ENCODE results near the gene ARHGEF1. TPM values are rescaled to one million over a fixed set of nuclear protein-coding genes. Genes with fewer than 3 reads are reported as not detected.

ARHGEF1 gene, protein sequence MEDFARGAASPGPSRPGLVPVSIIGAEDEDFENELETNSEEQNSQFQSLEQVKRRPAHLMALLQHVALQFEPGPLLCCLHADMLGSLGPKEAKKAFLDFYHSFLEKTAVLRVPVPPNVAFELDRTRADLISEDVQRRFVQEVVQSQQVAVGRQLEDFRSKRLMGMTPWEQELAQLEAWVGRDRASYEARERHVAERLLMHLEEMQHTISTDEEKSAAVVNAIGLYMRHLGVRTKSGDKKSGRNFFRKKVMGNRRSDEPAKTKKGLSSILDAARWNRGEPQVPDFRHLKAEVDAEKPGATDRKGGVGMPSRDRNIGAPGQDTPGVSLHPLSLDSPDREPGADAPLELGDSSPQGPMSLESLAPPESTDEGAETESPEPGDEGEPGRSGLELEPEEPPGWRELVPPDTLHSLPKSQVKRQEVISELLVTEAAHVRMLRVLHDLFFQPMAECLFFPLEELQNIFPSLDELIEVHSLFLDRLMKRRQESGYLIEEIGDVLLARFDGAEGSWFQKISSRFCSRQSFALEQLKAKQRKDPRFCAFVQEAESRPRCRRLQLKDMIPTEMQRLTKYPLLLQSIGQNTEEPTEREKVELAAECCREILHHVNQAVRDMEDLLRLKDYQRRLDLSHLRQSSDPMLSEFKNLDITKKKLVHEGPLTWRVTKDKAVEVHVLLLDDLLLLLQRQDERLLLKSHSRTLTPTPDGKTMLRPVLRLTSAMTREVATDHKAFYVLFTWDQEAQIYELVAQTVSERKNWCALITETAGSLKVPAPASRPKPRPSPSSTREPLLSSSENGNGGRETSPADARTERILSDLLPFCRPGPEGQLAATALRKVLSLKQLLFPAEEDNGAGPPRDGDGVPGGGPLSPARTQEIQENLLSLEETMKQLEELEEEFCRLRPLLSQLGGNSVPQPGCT
- 73.8 to 121 TPM (median 110 TPM) in 5 replicates for total RNA-seq (2022; extraction: Qiagen RNA extraction)

DNA sequence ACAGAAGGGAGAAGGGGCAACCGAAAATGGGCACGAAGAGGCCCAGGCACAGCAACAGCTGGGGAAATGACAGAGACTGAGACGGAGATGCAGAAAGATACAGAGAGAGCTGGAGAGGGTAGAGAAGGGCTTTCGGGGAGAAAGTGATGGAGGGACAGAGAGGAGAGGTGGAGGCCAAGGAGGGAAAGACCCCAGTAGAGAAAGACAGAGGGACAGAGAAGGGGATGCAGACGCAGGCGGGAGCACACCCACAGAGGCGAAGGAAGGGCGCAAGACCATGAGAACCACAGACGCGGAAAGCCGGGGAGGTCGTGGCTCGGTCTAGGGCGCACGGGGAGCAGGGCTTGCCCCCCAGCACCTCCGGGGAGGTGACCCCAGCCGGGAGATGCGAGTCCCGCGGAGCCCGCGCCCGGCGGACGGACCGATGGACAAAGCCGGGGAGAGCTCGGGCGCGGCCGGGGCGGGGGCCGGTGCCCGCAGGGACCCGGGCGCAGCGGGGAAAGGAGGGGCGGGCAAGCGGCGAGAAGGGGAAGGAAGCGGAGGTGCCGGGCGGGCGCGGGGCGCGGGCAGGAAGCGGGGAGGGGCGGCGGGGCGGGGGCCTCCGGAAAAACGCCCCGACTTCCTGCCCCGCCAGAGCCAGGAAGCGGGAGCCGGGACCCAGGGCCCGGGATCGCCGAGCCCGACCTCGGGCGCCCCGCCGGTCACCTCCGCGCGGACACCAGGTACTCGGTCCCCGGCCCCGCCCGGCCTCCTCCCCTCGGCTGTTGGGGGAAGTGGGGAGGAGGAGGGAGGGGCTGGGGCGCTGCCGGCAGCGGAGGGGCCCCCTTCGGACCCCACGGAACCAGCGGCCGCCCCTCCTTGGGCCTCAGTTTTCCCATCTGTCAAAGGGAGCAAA lies at the start of gene ARHGEF1:
Gene ARHGEF1, plus strand, starts transcription at position 617 of the 895 bp plus-strand sequence. CDS start 4,899 bp downstream, outside the sequence.

DNA sequence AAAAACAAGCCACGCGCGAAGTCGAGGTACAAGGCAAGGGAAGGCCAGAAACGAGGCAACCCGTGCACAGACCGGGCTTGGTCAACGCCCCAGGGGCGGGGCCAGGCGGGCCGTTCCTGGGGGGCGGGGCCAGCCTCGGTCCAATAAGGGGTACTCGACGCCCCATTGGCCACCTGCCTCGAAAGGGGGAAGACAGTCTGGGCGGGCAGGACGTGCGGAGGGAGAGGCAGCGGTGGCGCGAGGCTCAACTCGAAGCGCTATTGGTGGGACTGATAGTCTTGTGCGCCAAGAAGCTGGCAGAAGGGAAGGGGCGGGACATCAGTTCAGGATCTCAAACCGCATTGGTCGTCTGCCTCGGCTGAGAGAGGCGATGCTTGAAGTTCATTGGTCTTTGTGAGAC lies 38.4 kb upstream of the ARHGEF1 start, which contains the start of gene LYPD4:
Gene LYPD4, minus strand, starts transcription at position 83 of the 400 bp plus-strand sequence. CDS start 5,398 bp downstream, outside the sequence.

DNA sequence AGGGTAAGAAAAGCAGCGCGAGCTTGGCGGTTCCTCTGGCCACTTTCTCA lies 38.2 kb upstream of the ARHGEF1 start, which contains the start of gene DMRTC2:
Gene DMRTC2, plus strand, starts transcription at position 42 of the 50 bp plus-strand sequence. CDS start 2,387 bp downstream, outside the sequence.

DNA sequence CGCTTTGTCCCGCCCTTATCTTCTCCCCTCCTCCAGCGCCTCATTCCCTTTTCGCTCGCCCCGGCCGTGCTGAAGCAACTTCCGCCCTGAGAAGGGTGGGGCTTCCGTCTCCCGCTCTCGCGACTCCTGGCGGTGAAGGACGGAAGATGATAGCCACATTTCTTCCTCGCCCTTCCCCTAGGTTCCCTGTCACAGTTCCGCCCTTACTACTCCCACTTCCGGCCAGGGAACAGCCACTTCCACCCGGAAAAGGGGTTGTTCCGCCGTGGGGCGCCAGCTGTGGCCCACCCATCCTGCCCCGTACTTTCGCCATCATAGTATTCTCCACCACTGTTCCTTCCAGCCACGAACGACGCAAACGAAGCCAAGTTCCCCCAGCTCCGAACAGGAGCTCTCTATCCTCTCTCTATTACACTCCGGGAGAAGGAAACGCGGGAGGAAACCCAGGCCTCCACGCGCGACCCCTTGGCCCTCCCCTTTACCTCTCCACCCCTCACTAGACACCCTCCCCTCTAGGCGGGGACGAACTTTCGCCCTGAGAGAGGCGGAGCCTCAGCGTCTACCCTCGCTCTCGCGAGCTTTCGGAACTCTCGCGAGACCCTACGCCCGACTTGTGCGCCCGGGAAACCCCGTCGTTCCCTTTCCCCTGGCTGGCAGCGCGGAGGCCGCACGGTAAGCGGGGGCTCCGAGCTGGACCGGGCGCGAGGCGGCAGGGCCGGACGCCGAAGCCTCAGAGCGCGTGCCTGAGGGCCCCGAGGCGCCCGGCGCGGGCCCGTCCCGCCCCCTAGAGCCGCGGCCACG lies 23.2 kb upstream of the ARHGEF1 start, which contains the start of gene RPS19:
Gene RPS19, plus strand, starts transcription at position 638 of the 801 bp plus-strand sequence. CDS start 520 bp downstream, outside the sequence.

DNA sequence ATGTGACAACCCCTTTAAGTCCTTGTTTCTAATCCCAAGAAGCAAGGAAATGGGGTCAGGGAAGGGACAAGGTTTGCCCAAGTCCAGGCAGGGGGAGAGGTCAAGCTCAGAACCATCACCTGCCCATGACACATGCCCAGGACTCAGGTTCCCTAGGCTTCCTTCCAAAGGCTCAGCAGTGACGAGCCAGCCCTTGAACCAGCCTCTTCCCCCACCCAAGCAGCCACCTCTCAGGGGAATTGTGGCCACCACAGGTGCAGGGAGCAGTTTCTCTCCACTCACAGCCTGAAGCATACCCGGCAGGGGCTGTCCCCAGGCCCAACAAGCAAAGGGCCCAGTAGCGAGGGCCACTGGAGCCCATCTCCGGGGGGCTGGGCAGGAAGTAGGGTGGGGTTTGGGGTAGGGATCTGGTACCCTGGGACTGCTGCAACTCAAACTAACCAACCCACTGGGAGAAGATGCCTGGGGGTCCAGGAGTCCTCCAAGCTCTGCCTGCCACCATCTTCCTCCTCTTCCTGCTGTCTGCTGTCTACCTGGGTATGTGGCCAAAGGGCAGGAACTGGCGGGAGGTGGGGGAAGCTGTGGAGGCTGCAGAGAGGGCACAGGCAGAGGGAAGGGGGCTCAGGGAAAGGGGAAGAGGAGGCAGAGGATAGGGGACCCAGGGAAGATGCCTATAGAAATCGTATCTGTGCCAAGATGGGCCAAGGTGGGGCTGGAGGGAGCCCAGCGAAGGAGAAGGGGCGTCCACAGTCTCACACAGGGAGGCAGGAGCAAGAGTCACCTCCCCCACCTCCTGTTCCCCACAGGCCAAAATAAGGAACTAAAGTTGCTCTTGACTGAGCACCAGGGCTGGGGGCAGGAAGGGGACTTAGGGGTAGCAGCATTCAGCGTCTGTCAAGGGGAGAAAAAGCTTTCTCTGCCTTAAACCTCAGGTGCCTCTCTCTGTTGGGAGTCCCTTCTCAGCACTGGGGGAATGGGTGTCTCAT lies 5.8 kb upstream of the ARHGEF1 start, which contains the start of gene CD79A:
Gene CD79A, plus strand, starts transcription at position 433 of the 986 bp plus-strand sequence. Its CDS starts 26 bp downstream, at position 459.

DNA sequence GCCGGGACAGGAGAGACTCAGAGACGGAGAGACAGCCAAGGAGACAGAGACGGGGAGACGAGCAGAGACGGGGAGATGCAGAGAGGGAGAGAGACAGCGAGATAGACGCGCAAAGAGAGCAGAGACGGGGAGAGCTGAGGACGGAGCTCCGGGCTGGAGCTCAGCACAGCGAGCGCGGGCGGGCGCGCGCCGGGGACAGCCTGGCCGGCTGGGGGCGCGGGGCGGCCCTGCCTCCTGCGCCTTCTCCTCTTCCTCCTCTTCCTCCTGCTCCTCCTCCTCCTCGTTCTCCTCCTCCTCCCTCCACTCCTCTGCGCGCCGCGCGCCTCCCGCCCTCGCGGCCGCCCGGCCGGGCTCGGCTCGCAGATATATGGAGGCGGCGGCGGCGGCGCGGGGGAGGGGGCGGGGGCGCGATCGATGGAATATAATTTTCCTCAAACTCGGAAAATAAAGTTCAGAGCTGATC lies 45.3 kb downstream of the ARHGEF1 start, which contains the start of gene ERFL:
Gene ERFL, minus strand, starts transcription at position 229 of the 463 bp plus-strand sequence. CDS start 15,530 bp downstream, outside the sequence.

Other genes with a start within 250 kb of the ARHGEF1 start
- gene CEACAM7, start 194.9 kb upstream of the ARHGEF1 start, total RNA-seq (2022; extraction: Qiagen RNA extraction): 0.04 to 0.12 TPM (median 0.09 TPM) in 4 of 5 replicates, not detected in the other
- 1.5 to 1.9 TPM (median 1.6 TPM) in 5 replicates for gene CEACAM5, start 174.6 kb upstream of the ARHGEF1 start, total RNA-seq (2022; extraction: Qiagen RNA extraction)
- 14.6 to 24.6 TPM (median 18.9 TPM) in 5 replicates for gene CEACAM6, start 127.7 kb upstream of the ARHGEF1 start, total RNA-seq (2022; extraction: Qiagen RNA extraction)
- gene CEACAM3, start 86.6 kb upstream of the ARHGEF1 start, total RNA-seq (2022; extraction: Qiagen RNA extraction): not detected in 5 replicates
- not detected in 5 replicates for gene LYPD4, start 38.5 kb upstream of the ARHGEF1 start, total RNA-seq (2022; extraction: Qiagen RNA extraction)
- not detected in 5 replicates for gene DMRTC2, start 38.1 kb upstream of the ARHGEF1 start, total RNA-seq (2022; extraction: Qiagen RNA extraction)
- 7,258 to 11,211 TPM (median 7,692 TPM) in 5 replicates for gene RPS19, start 22.9 kb upstream of the ARHGEF1 start, total RNA-seq (2022; extraction: Qiagen RNA extraction)
- gene CD79A, start 5.9 kb upstream of the ARHGEF1 start, total RNA-seq (2022; extraction: Qiagen RNA extraction): 0.92 to 1.2 TPM (median 1.0 TPM) in 5 replicates
- gene ERFL, start 45.3 kb downstream of the ARHGEF1 start, total RNA-seq (2022; extraction: Qiagen RNA extraction): 0.21 to 0.37 TPM (median 0.30 TPM) in 5 replicates
- 176 to 234 TPM (median 210 TPM) in 5 replicates for gene RABAC1, start 76.1 kb downstream of the ARHGEF1 start, total RNA-seq (2022; extraction: Qiagen RNA extraction)
- 2.9 to 5.9 TPM (median 4.7 TPM) in 5 replicates for gene ATP1A3, start 111.0 kb downstream of the ARHGEF1 start, total RNA-seq (2022; extraction: Qiagen RNA extraction)
- gene GRIK5, start 187.0 kb downstream of the ARHGEF1 start, total RNA-seq (2022; extraction: Qiagen RNA extraction): 0.21 to 0.85 TPM (median 0.43 TPM) in 5 replicates
- gene ZNF574, start 193.0 kb downstream of the ARHGEF1 start, total RNA-seq (2022; extraction: Qiagen RNA extraction): 27.5 to 39.1 TPM (median 36.6 TPM) in 5 replicates
- gene POU2F2, start 249.3 kb downstream of the ARHGEF1 start, total RNA-seq (2022; extraction: Qiagen RNA extraction): 0.32 to 0.80 TPM (median 0.58 TPM) in 5 replicates